NCI-H2196 treated with DMSO at 0.1 percent for 48 hours (cell line): ENCODE measurements around the gene DNAJC11.
"Not testable (repeated sequence)": the region's sequence is repeated elsewhere in the genome, so short reads cannot be mapped to it uniquely, and the experiment has no call there.

ENCODE experiments used
- DNase-seq: peaks from one replicate; lab custom pipeline; 2025; ENCODE audit not compliant: unreplicated experiment; lab: John Stamatoyannopoulos, UW

DNAJC11 gene

GRCh38 chr1:6695868-6696267 is 5.7 kb downstream of the DNAJC11 start:
- no peak for DNase-seq

- no peak for DNase-seq
Observed at GRCh38 chr1:6694121-6694713, 7.4 kb downstream of the DNAJC11 start.

- no peak for DNase-seq
Observed at GRCh38 chr1:6692956-6693355, 8.7 kb downstream of the DNAJC11 start.

- DNase-seq, result no peak
Observed at GRCh38 chr1:6691507-6691906, 10.1 kb downstream of the DNAJC11 start.

GRCh38 chr1:6690186-6690585 is 11.4 kb downstream of the DNAJC11 start:
- DNase-seq, result no peak

- no peak for DNase-seq
Observed at GRCh38 chr1:6688757-6689156, 12.9 kb downstream of the DNAJC11 start.

GRCh38 chr1:6688001-6688400 is 13.6 kb downstream of the DNAJC11 start:
- no peak for DNase-seq

GRCh38 chr1:6686294-6686693 is 15.3 kb downstream of the DNAJC11 start:
- DNase-seq, result no peak

GRCh38 chr1:6685381-6685780 is 16.2 kb downstream of the DNAJC11 start:
- no peak for DNase-seq

- DNase-seq, result no peak
Observed at GRCh38 chr1:6683434-6683833, 18.2 kb downstream of the DNAJC11 start.

GRCh38 chr1:6675941-6676340 is 25.7 kb downstream of the DNAJC11 start:
- no peak for DNase-seq

GRCh38 chr1:6674771-6675170 is 26.8 kb downstream of the DNAJC11 start:
- DNase-seq, result no peak

GRCh38 chr1:6673816-6674398 is 27.7 kb downstream of the DNAJC11 start:
- DNase-seq, result no peak

- no peak for DNase-seq
Observed at GRCh38 chr1:6672558-6672957, 29.1 kb downstream of the DNAJC11 start.

GRCh38 chr1:6668503-6668902 is 33.1 kb downstream of the DNAJC11 start:
- no peak for DNase-seq

- DNase-seq, result no peak
Observed at GRCh38 chr1:6667139-6667538, 34.5 kb downstream of the DNAJC11 start.

- no peak for DNase-seq
Observed at GRCh38 chr1:6666696-6667095, 34.9 kb downstream of the DNAJC11 start.

GRCh38 chr1:6662468-6662867 is 39.1 kb downstream of the DNAJC11 start:
- not testable (repeated sequence) for DNase-seq

GRCh38 chr1:6660415-6661049 is 41.1 kb downstream of the DNAJC11 start:
- no peak for DNase-seq

GRCh38 chr1:6658359-6659060 is 43.1 kb downstream of the DNAJC11 start:
- DNase-seq, result no peak

GRCh38 chr1:6657138-6657537 is 44.5 kb downstream of the DNAJC11 start:
- no peak for DNase-seq
